GM18951 (cell line): ENCODE data around the gene MS4A18.

Source experiments
- POLR2A ChIP-seq: IDR thresholded peaks from 4 replicates; pipeline ENCODE4 v1.6.1; 2011; ENCODE audit warnings: mild to moderate bottlenecking; ENCODE audit not compliant: insufficient read length, insufficient read depth; ENCODE audit errors: extremely low read depth
- in situ Hi-C: fragments of 300-500 bp; cut with MboI; formaldehyde crosslinking; loops from one replicate; pipeline ENCODE4 v1.12.0; 2022; ENCODE audit warnings: low sequenced_read_pairs, mixed read lengths, inconsistent platforms; ENCODE audit not compliant: unreplicated experiment

Gene MS4A18

GRCh38 chr11:60780065-60780464 is 55.5 kb downstream of the MS4A18 start:
- TF ChIP-seq POLR2A: no peak
- in situ Hi-C loops: no loop called here

- in situ Hi-C loops: no loop called here
- no peak for TF ChIP-seq POLR2A
Measured at GRCh38 chr11:60780774-60781173, 56.3 kb downstream of the MS4A18 start.

GRCh38 chr11:60781286-60781980 is 56.9 kb downstream of the MS4A18 start:
- TF ChIP-seq POLR2A: no peak
- in situ Hi-C loops: no loop called here

GRCh38 chr11:60781981-60782316 is 57.4 kb downstream of the MS4A18 start:
- in situ Hi-C loops: no loop called here
- no peak for TF ChIP-seq POLR2A

GRCh38 chr11:60782393-60783140 is 58.0 kb downstream of the MS4A18 start:
- in situ Hi-C loops: no loop called here
- TF ChIP-seq POLR2A: no peak

GRCh38 chr11:60783141-60783484 is 58.6 kb downstream of the MS4A18 start:
- TF ChIP-seq POLR2A: no peak
- in situ Hi-C loops: no loop called here

GRCh38 chr11:60783911-60784310 is 59.4 kb downstream of the MS4A18 start:
- no peak for TF ChIP-seq POLR2A
- in situ Hi-C loops: no loop called here

- in situ Hi-C loops: no loop called here
- no peak for TF ChIP-seq POLR2A
Measured at GRCh38 chr11:60785136-60785535, 60.6 kb downstream of the MS4A18 start, which contains the start of gene MS4A10. TSS of gene MS4A10 (plus strand) at chr11:60785333. CDS start at chr11:60790336, 5,003 bp downstream.

- in situ Hi-C loops: no loop called here
Measured at GRCh38 chr11:60785806-60786361, 61.4 kb downstream of the MS4A18 start.

GRCh38 chr11:60786811-60787567 is 62.5 kb downstream of the MS4A18 start:
- TF ChIP-seq POLR2A: no peak
- in situ Hi-C loops: no loop called here

More at GRCh38 chr11:60785806-60786361, 61.4 kb downstream of the MS4A18 start:
- no peak for TF ChIP-seq POLR2A

GRCh38 chr11:60788401-60789125 is 64.0 kb downstream of the MS4A18 start:
- TF ChIP-seq POLR2A: no peak
- in situ Hi-C loops: no loop called here

- TF ChIP-seq POLR2A: no peak
- in situ Hi-C loops: no loop called here
Measured at GRCh38 chr11:60790726-60791125, 66.2 kb downstream of the MS4A18 start.
